RWPE1 (cell line): ENCODE data around the gene TSC2.

Experiments
- CTCF ChIA-PET: fragments of 350-600 bp; sonication (Branson Sonifier 250); formaldehyde crosslinking; extraction: SDS; loops from one replicate; lab custom pipeline; 2021; lab: Yijun Ruan, JAX
- POLR2A ChIA-PET: fragments of 400-600 bp; formaldehyde crosslinking; extraction: SDS; loops from one replicate; lab custom pipeline; 2020; ENCODE audit warnings: antibody characterized with exemption; ENCODE audit not compliant: low non-redundant PET; lab: Yijun Ruan, JAX
- DNase-seq: peaks from one replicate; pipeline ENCODE4 v3.0.0; 2012; ENCODE audit warnings: low spot score
- H3K27ac ChIP-seq: fragments of 450-650 bp; 2 replicates; pipeline ENCODE4 v1.5.1; 2017
- CTCF ChIP-seq: fragments of 450-650 bp; conservative IDR thresholded peaks from 2 replicates; pipeline ENCODE4 v1.5.1; 2017; ENCODE audit warnings: low read depth, mild to moderate bottlenecking

TSC2 gene

GRCh38 chr16:2005646-2006045, 42.1 kb upstream of the TSC2 start:
- ChIA-PET CTCF (interaction anchor here (0.5 to 2.5 kb wide), 2 partner anchors 135 to 163 kb away, joined by 3 to 17 read pairs; no protein-coding TSS in a partner anchor), POLR2A (no interaction called here)
- DNase-seq = no peak
- TF ChIP-seq CTCF = no peak
- H3K27ac ChIP-seq = peak overlapping the region; percentile 98

DNA sequence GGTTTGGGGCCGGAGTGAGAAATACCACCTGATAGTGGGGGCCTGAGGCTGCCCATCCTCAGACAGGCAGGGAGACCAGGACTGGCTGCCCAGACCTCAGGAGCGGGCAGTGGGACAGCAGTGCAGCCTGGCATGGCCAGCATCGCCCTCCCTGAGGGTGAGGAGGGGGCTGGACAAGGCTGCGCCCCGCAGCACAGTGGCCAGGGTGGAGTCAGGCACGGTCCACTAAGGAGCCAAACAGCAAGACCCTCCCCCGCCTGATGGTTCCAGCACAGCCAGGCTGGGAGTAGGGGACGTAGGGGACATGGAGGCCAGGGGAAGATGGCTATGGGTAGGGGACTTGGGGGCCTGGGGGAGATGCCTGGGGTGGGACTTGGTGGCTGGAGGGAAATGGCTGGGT, 41.5 kb upstream of the TSC2 start:
- no peak for TF ChIP-seq CTCF
- ChIA-PET POLR2A (no interaction called here), CTCF (no interaction called here)
- peak overlapping the region; percentile 98 for H3K27ac ChIP-seq
- no peak for DNase-seq

GRCh38 chr16:2007081-2007836, 40.5 kb upstream of the TSC2 start:
- no peak for TF ChIP-seq CTCF
- peak overlapping the region; percentile 98 for H3K27ac ChIP-seq
- no peak for DNase-seq
- POLR2A ChIA-PET = interaction anchor here (0.6 to 1.2 kb wide), 3 partner anchors 14 to 148 kb away, joined by 3 to 8 read pairs (median 3); partner anchors contain the start of genes RPS2 and TRAF7
- CTCF ChIA-PET = interaction anchor here (0.6 kb wide), 3 partner anchors 14 to 58 kb away, joined by 3 read pairs; no protein-coding TSS in a partner anchor

- ChIA-PET CTCF (interaction anchor here (0.6 kb wide), 1 partner anchor 40 kb away, joined by 3 read pairs; no protein-coding TSS in a partner anchor), POLR2A (interaction anchor here (0.6 to 1.2 kb wide), 6 partner anchors 13 to 147 kb away, joined by 3 to 8 read pairs (median 3); partner anchors contain the start of genes RPS2 and TRAF7)
- no peak for TF ChIP-seq CTCF
- H3K27ac ChIP-seq = peak overlapping the region; percentile 98
- peak; percentile 88 for DNase-seq
Observed at GRCh38 chr16:2008009-2008526, 39.7 kb upstream of the TSC2 start.

- peak overlapping the region; percentile 98 for H3K27ac ChIP-seq
- no peak for DNase-seq
- ChIA-PET CTCF (interaction anchor here (0.6 kb wide), 1 partner anchor 41 kb away, joined by 4 read pairs; no protein-coding TSS in a partner anchor), POLR2A (interaction anchor here (0.5 to 1.2 kb wide), 6 partner anchors 14 to 147 kb away, joined by 3 to 8 read pairs (median 3); partner anchors contain the start of genes NTHL1, RPS2, TRAF7 and TSC2)
- no peak for TF ChIP-seq CTCF
Observed at GRCh38 chr16:2008631-2009163, 39.1 kb upstream of the TSC2 start.

DNA sequence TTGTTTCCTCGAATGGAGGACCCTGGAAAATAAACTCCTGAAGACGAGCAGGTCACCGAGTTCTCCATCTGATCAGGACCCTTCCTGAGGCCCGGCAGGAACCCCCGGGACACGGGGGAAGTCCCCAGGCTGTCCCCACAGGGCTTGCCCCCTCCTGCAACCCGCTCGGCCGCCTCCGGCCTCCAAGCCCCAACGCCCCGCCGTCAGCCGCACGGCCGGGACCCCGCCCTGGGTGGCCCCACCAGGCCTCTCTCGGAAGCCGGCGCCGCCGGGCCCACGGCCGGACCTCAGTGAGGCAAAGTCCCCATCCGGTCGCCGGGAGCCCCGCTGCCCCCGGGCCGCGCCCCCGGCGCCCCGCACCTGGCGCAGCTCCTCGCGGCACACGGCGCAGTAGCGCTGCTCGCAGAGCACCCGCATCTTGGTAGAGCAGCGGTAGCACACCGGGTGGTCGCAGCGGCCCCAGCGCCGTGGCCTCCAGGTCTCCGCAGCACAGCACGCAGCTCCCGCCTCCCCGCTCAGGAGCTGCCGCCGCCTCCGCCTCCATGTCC, 38.5 kb upstream of the TSC2 start:
- ChIA-PET CTCF (interaction anchor here (0.6 kb wide), 1 partner anchor 42 kb away, joined by 4 read pairs; no protein-coding TSS in a partner anchor), POLR2A (interaction anchor here (0.5 kb wide), 1 partner anchor 39 kb away, joined by 3 read pairs; the partner anchor contains the start of genes NTHL1 and TSC2)
- peak overlapping the region; percentile 98 for H3K27ac ChIP-seq
- no peak for TF ChIP-seq CTCF
- DNase-seq = no peak
